Lower leg skin (tissue), 3 donors: ENCODE measurements around the gene UST.
"Not testable (repeated sequence)": the region's sequence is repeated elsewhere in the genome, so short reads cannot be mapped to it uniquely, and the experiment has no call there.

Experiments
- CTCF ChIP-seq, 3 donors: fragments of 450-650 bp; IDR thresholded peaks; one replicate each; pipeline ENCODE4 v1.5.1; 2016; ENCODE audit warnings: antibody characterized with exemption in 3 of 3, mild to moderate bottlenecking in 3 of 3, moderate library complexity in 2 of 3
- POLR2A ChIP-seq, 2 donors: fragments of 450-650 bp; IDR thresholded peaks; one replicate each; pipeline ENCODE4 v1.6.1; 2016 to 2017; ENCODE audit warnings: antibody characterized with exemption in 2 of 2, mild to moderate bottlenecking in 1 of 2, moderate library complexity in 1 of 2

- not testable (repeated sequence) for TF ChIP-seq POLR2A, CTCF (IDR thresholded peaks at IDR 0.05)
Observed at GRCh38 chr6:148853113-148853512, 106.3 kb downstream of the UST start.
